GM23338 (cell line): ENCODE data around the gene LRRC51.

Experiments
- EZH2 ChIP-seq: fragments of 200-600 bp; sonication (generic); IDR thresholded peaks from one replicate; pipeline ENCODE4 v1.8.0; 2017; ENCODE audit warnings: antibody characterized with exemption, mild to moderate bottlenecking, low read depth; ENCODE audit not compliant: unreplicated experiment
- EZH2phosphoT487 ChIP-seq: fragments of 200-600 bp; sonication (generic); IDR thresholded peaks from one replicate; pipeline ENCODE4 v1.8.1; 2018; ENCODE audit warnings: antibody characterized with exemption; ENCODE audit not compliant: unreplicated experiment
- JUNB ChIP-seq: IDR thresholded peaks from one replicate; pipeline ENCODE4 v1.6.1; 2016; ENCODE audit warnings: antibody characterized with exemption; ENCODE audit not compliant: unreplicated experiment
- NANOG ChIP-seq: IDR thresholded peaks from 2 replicates; pipeline ENCODE4 v1.6.1; 2016; ENCODE audit warnings: antibody characterized with exemption, borderline replicate concordance
- POLR2AphosphoS5 ChIP-seq: IDR thresholded peaks from 2 replicates; pipeline ENCODE4 v1.6.1; 2016; ENCODE audit warnings: antibody characterized with exemption, low read depth
- ZNF331 ChIP-seq: fragments of 250-450 bp; sonication (Bioruptor Pico); IDR thresholded peaks from 2 replicates; pipeline ENCODE4 v1.5.0; 2020; ENCODE audit warnings: low read depth, mild to moderate bottlenecking, moderate library complexity
- TF ChIP-seq, protein P1 (sequence below), 2 experiments: fragments of 200-600 bp in 1 of 2; sonication (generic) in 1 of 2; conservative IDR thresholded peaks; 2 replicates each; pipeline versions ENCODE4 v1.5.1 to v1.6.1; 2016 to 2017; ENCODE audit warnings: antibody characterized with exemption in 2 of 2, low read depth in 2 of 2, mild to moderate bottlenecking in 2 of 2, moderate library complexity in 1 of 2

DNA sequence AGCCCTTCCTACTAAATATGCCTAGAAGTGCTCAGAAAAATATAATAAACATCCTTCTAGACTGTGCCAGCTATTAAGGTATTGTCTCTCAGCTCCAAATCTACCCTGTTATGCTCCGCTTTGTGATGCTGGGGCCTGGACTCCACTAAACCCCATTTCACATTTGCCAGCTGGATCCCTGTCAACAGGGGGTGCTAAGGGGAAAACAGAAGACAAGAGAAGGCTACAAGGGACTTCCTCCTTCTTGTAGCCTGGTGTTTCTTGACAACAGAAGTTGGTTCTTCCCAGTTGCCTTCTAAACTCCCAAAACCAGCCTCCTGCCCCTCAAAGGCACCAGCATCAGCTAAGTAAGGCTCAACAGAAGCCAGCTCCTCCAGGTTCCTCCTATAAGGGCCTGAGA is 5.5 kb upstream of the LRRC51 start:
- no peak for TF ChIP-seq JUNB
- no peak for TF ChIP-seq EZH2
- TF ChIP-seq, protein P1, sequence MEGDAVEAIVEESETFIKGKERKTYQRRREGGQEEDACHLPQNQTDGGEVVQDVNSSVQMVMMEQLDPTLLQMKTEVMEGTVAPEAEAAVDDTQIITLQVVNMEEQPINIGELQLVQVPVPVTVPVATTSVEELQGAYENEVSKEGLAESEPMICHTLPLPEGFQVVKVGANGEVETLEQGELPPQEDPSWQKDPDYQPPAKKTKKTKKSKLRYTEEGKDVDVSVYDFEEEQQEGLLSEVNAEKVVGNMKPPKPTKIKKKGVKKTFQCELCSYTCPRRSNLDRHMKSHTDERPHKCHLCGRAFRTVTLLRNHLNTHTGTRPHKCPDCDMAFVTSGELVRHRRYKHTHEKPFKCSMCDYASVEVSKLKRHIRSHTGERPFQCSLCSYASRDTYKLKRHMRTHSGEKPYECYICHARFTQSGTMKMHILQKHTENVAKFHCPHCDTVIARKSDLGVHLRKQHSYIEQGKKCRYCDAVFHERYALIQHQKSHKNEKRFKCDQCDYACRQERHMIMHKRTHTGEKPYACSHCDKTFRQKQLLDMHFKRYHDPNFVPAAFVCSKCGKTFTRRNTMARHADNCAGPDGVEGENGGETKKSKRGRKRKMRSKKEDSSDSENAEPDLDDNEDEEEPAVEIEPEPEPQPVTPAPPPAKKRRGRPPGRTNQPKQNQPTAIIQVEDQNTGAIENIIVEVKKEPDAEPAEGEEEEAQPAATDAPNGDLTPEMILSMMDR (conservative IDR thresholded peaks at IDR 0.05; ENCODE audit: low read depth in 2 of 2), result peak; percentile 32 to 55; a peak in 3 of 4 replicates
- TF ChIP-seq POLR2AphosphoS5, result no peak
- no peak for TF ChIP-seq EZH2phosphoT487
- no peak for TF ChIP-seq NANOG
- no peak for TF ChIP-seq ZNF331
